PC-3 (cell line): ENCODE data around the gene TESK2. TPM values are rescaled to one million over a fixed set of nuclear protein-coding genes. Genes with fewer than 3 reads are reported as not detected.

Experiments used
- ATAC-seq: fragments of 200-7000 bp; cut with Tn5 transposase; 2 replicates; pipeline ENCODE4 v1.9.1; 2020; ENCODE audit warnings: mild to moderate bottlenecking, moderate library complexity
- BruUV-seq: library from RNA; stranded (reverse); fragments of 400-500 nt; replicated peaks from 2 replicates; lab custom pipeline; 2021; lab: Mats Ljungman, UMichigan
- CTCF ChIA-PET: fragments of 300-600 bp; sonication (Branson Sonifier 250); formaldehyde crosslinking; loops from one replicate; lab custom pipeline; 2022; ENCODE audit warnings: antibody characterized with exemption; lab: Charles Lee
- POLR2A ChIA-PET: fragments of 300-600 bp; sonication (Branson Sonifier 250); formaldehyde crosslinking; loops from one replicate; lab custom pipeline; 2022; ENCODE audit warnings: antibody characterized with exemption; ENCODE audit not compliant: unreplicated experiment; lab: Charles Lee
- DNase-seq: peaks from one replicate; pipeline ENCODE4 v3.0.0-alpha.2; 2015
- H2AFZ ChIP-seq: fragments of 300-600 bp; sonication (generic); 2 replicates; pipeline ENCODE4 v1.6.0; 2016; ENCODE audit warnings: antibody characterized with exemption, low read length
- H3F3A ChIP-seq: fragments of 300-600 bp; sonication (generic); one replicate; pipeline ENCODE4 v1.6.0; 2017; ENCODE audit warnings: antibody characterized with exemption, low read length, control low read depth, mild to moderate bottlenecking; ENCODE audit not compliant: unreplicated experiment
- H3K27ac ChIP-seq: fragments of 300-600 bp; sonication (generic); 2 replicates; pipeline ENCODE4 v1.5.1; 2016; ENCODE audit warnings: mild to moderate bottlenecking, low read length
- H3K27me3 ChIP-seq: fragments of 300-600 bp; sonication (generic); 2 replicates; pipeline ENCODE4 v1.6.1; 2016; ENCODE audit warnings: low read length, mixed read lengths
- H3K36me3 ChIP-seq: fragments of 300-600 bp; sonication (generic); 2 replicates; pipeline ENCODE4 v1.6.1; 2016; ENCODE audit warnings: low read depth, mixed run types, low read length, mixed read lengths
- H3K4me1 ChIP-seq: fragments of 300-600 bp; sonication (generic); 2 replicates; pipeline ENCODE4 v1.5.1; 2016; ENCODE audit warnings: low read length; ENCODE audit not compliant: insufficient read depth
- H3K4me2 ChIP-seq: fragments of 300-600 bp; sonication (generic); 2 replicates; pipeline ENCODE4 v1.6.0; 2016; ENCODE audit warnings: low read length
- H3K4me3 ChIP-seq: fragments of 300-600 bp; sonication (generic); 2 replicates; pipeline ENCODE4 v1.5.1; 2016; ENCODE audit warnings: mild to moderate bottlenecking, low read length, mixed read lengths
- H3K79me2 ChIP-seq: fragments of 300-600 bp; sonication (generic); 2 replicates; pipeline ENCODE4 v1.6.1; 2017; ENCODE audit warnings: low read length, mixed read lengths
- H3K9ac ChIP-seq: fragments of 300-600 bp; sonication (generic); 2 replicates; pipeline ENCODE4 v1.6.0; 2016; ENCODE audit warnings: mild to moderate bottlenecking, low read length
- H3K9me2 ChIP-seq: fragments of 300-600 bp; sonication (generic); replicated peaks from 2 replicates; pipeline ENCODE4 v1.6.1; 2016; ENCODE audit warnings: mixed run types, low read length, mixed read lengths
- H3K9me3 ChIP-seq: fragments of 300-600 bp; sonication (generic); 2 replicates; pipeline ENCODE4 v1.6.1; 2016; ENCODE audit warnings: low read length, mixed read lengths
- H4K20me1 ChIP-seq: fragments of 300-600 bp; sonication (generic); 2 replicates; pipeline ENCODE4 v1.6.1; 2016; ENCODE audit warnings: low read length, mixed read lengths
- EZH2 ChIP-seq: fragments of 300-600 bp; sonication (generic); IDR thresholded peaks from one replicate; pipeline ENCODE4 v1.6.1; 2017; ENCODE audit warnings: antibody characterized with exemption, mild to moderate bottlenecking, low read length; ENCODE audit not compliant: unreplicated experiment
- EZH2phosphoT487 ChIP-seq: fragments of 300-600 bp; sonication (generic); IDR thresholded peaks from 2 replicates; pipeline ENCODE4 v1.6.1; 2018; ENCODE audit warnings: mild to moderate bottlenecking, antibody characterized with exemption, low read length, borderline replicate concordance
- intact Hi-C: fragments of 100-400 bp; cut with micrococcal nuclease; formaldehyde crosslinking; loops from 2 replicates; pipeline ENCODE4 v1.9.0; 2023
- total RNA-seq: library from RNA; depleted of rRNA; stranded (reverse); fragments of >200 nt; gene quantifications from 2 replicates; pipeline ENCODE4 v1.2.3, GENCODE V29; 2014
- TF ChIP-seq, protein P1 (sequence below): fragments of 300-600 bp; sonication (generic); conservative IDR thresholded peaks from 2 replicates; pipeline ENCODE4 v1.5.1; 2017; ENCODE audit warnings: antibody characterized with exemption, low read depth, mild to moderate bottlenecking, low read length

The TESK2 gene
- total RNA-seq, 1 experiment from 2014 or later = 6.0 TPM

DNA sequence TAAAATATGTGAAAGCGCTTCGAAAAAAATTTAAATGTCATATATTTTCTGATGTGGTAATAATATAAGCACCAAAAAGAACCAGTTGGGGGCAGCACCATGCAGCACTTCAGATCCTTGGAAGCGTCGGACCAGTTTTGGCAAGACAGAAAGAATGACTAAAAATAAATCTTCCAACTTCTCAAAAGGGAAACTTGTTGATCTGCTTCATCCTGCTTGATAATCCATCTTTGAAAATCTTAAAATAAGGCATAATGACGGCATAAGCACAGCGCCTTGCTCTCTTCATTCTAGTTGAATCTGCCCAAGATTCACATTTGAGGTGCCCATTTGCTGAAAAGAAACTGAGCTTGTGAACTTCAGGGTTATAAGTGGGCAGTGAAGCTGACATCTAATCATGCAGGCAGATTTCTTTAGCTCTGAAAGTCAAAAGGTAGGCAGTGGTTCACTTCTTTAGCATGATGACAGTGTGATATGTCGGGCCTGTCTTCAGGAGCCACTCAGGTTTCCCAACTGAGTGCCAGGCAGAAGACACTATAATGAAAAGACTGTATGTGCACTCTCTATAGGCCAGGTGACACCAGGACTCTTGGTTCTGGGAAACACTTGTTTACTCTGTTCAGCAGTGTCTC is 131.0 kb downstream of the TESK2 start:
- H3K79me2 ChIP-seq = no peaks in the 10 kb centered on the region
- H3K9me2 ChIP-seq = no peaks in the 10 kb centered on the region
- H3K9me3 ChIP-seq = no peaks in the 10 kb centered on the region
- no TSS peak for BruUV-seq
- H3K36me3 ChIP-seq = no peaks in the 10 kb centered on the region
- H2AFZ ChIP-seq = peak overlapping the region; percentile 71
- ChIA-PET POLR2A (interaction anchor here (0.6 kb wide), 2 partner anchors 24 to 133 kb away, joined by 3 to 5 read pairs; no protein-coding TSS in a partner anchor), CTCF (interaction anchor here (0.6 to 2.0 kb wide), 5 partner anchors 19 to 345 kb away, joined by 3 to 20 read pairs (median 4); partner anchors contain the start of gene TESK2)
- H4K20me1 ChIP-seq = no peaks in the 10 kb centered on the region
- peaks cover 3% of the 10 kb centered on the region for H3F3A ChIP-seq
- no peak overlapping the region for H3K9ac ChIP-seq
- H3K27me3 ChIP-seq = no peaks in the 10 kb centered on the region
- TF ChIP-seq EZH2 (no peak), EZH2phosphoT487 (no peak)
- TF ChIP-seq, protein P1, sequence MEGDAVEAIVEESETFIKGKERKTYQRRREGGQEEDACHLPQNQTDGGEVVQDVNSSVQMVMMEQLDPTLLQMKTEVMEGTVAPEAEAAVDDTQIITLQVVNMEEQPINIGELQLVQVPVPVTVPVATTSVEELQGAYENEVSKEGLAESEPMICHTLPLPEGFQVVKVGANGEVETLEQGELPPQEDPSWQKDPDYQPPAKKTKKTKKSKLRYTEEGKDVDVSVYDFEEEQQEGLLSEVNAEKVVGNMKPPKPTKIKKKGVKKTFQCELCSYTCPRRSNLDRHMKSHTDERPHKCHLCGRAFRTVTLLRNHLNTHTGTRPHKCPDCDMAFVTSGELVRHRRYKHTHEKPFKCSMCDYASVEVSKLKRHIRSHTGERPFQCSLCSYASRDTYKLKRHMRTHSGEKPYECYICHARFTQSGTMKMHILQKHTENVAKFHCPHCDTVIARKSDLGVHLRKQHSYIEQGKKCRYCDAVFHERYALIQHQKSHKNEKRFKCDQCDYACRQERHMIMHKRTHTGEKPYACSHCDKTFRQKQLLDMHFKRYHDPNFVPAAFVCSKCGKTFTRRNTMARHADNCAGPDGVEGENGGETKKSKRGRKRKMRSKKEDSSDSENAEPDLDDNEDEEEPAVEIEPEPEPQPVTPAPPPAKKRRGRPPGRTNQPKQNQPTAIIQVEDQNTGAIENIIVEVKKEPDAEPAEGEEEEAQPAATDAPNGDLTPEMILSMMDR = peak; percentile 79
- H3K27ac ChIP-seq = no peak overlapping the region
- peak overlapping the region; percentile 54 for H3K4me2 ChIP-seq
- intact Hi-C loops = loop anchor here (1.0 kb wide), 2 partner anchors 133 to 210 kb away; no protein-coding TSS in a partner anchor
- DNase-seq (peak; percentile 78), ATAC-seq (peak; percentile 52)
- peaks cover 22% of the 10 kb centered on the region for H3K4me1 ChIP-seq
- peak overlapping the region; percentile 28; the same call in 1 of the 2 replicates for H3K4me3 ChIP-seq

DNA sequence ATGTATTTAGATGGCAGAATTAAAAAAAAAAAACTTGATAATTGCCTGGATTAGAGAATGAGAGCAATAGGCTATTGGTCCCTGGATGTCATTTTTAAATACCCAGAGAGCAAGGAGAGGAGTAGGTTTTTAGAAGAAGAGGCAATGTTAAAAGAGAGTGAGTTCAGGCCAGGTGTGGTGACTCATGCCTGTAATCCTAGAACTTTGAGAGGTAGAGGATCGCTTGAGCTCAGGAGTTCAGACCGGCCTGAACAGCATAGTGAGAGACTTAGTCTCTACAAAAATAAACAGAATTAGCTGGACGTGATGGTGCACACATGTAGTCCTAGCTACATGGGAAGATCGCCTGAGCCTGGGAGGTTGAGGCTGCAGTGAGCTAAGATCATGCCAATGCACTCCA is 134.8 kb downstream of the TESK2 start:
- H3K4me1 ChIP-seq = peaks cover 22% of the 10 kb centered on the region
- peak; percentile 88 for ATAC-seq

More for the DNA sequence above, 134.8 kb downstream of the TESK2 start:
- TF ChIP-seq EZH2 (no peak), EZH2phosphoT487 (no peak)
- TF ChIP-seq, protein P1 = no peak
- intact Hi-C loops = no loop called here
- ChIA-PET CTCF (interaction anchor here (0.6 kb wide), 1 partner anchor 135 kb away, joined by 8 read pairs; no protein-coding TSS in a partner anchor), POLR2A (interaction anchor here (0.9 kb wide), 1 partner anchor 53 kb away, joined by 18 read pairs; no protein-coding TSS in a partner anchor)
- peak overlapping the region; percentile 22; the same call in 1 of the 2 replicates for H3K27ac ChIP-seq
- no peaks in the 10 kb centered on the region for H3K36me3 ChIP-seq
- H4K20me1 ChIP-seq = no peaks in the 10 kb centered on the region
- peaks cover 3% of the 10 kb centered on the region for H3F3A ChIP-seq
- no peak overlapping the region for H3K4me3 ChIP-seq
- BruUV-seq = no TSS peak
- no peaks in the 10 kb centered on the region for H3K9me3 ChIP-seq
- no peak overlapping the region for H3K9ac ChIP-seq
- no peak overlapping the region for H2AFZ ChIP-seq
- peak; percentile 73 for DNase-seq
- H3K9me2 ChIP-seq = no peaks in the 10 kb centered on the region
- no peaks in the 10 kb centered on the region for H3K79me2 ChIP-seq
- peak overlapping the region; percentile 42 for H3K4me2 ChIP-seq
- H3K27me3 ChIP-seq = no peaks in the 10 kb centered on the region
